GM19025 (cell line): Measurements from ENCODE around the gene GPX6.
"Not testable (repeated sequence)": the region's sequence is repeated elsewhere in the genome, so short reads cannot be mapped to it uniquely, and the experiment has no call there.

ENCODE experiments used
- ATAC-seq: cut with Tn5 transposase; IDR thresholded peaks from one replicate; pipeline ENCODE4 v1.9.1; 2021; ENCODE audit warnings: mild to moderate bottlenecking, low read depth, moderate library complexity; ENCODE audit not compliant: unreplicated experiment

GPX6 gene, protein sequence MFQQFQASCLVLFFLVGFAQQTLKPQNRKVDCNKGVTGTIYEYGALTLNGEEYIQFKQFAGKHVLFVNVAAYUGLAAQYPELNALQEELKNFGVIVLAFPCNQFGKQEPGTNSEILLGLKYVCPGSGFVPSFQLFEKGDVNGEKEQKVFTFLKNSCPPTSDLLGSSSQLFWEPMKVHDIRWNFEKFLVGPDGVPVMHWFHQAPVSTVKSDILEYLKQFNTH

GRCh38 chr6:28515676-28516075 is at the start of gene GPX6:
GPX6 (minus strand) TSS chr6:28515793; CDS start chr6:28515743, 50 bp downstream.
- ATAC-seq, result no peak

- no peak for ATAC-seq
These were observed 48.0 kb upstream of the GPX6 start for GRCh38 chr6:28563430-28564095.

DNA sequence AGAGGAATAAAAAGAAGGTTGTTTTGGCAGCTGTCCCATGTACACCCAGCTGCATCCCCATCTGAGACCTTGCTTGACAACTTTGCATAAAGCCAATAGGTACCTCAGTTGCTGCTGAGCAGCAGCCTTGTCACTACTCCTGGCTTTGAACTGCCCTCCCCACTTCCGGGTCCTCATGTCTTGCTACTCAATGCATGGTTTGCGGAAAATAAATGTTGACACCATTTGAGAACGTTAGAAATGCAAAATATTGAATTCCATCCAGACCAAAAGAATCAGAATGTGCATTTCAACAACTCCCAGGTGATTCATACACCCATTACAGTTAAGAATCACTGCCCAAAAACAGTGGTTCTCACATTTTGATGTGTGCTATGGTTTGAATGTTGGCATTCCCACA is 43.0 kb upstream of the GPX6 start:
- no peak for ATAC-seq

DNA sequence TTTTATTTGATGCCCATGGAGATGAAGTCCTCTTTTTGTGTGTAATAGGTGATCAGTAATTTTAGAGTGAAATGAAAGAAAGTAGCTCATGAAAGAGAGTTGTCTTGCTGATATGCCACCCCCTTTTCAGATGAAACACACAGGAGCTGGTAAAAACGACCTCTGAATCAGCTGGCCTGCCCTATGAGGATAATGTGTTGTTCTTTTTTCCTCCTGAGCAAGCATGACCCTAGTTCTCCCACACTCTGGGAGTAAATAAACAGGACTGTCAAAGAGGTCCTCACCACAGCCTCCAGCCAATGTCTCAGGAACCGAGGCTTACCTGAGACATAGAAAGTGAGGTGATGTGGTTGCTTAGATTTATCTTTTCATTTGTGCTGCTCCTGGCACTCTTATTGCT is 39.5 kb upstream of the GPX6 start:
- ATAC-seq, result no peak

DNA sequence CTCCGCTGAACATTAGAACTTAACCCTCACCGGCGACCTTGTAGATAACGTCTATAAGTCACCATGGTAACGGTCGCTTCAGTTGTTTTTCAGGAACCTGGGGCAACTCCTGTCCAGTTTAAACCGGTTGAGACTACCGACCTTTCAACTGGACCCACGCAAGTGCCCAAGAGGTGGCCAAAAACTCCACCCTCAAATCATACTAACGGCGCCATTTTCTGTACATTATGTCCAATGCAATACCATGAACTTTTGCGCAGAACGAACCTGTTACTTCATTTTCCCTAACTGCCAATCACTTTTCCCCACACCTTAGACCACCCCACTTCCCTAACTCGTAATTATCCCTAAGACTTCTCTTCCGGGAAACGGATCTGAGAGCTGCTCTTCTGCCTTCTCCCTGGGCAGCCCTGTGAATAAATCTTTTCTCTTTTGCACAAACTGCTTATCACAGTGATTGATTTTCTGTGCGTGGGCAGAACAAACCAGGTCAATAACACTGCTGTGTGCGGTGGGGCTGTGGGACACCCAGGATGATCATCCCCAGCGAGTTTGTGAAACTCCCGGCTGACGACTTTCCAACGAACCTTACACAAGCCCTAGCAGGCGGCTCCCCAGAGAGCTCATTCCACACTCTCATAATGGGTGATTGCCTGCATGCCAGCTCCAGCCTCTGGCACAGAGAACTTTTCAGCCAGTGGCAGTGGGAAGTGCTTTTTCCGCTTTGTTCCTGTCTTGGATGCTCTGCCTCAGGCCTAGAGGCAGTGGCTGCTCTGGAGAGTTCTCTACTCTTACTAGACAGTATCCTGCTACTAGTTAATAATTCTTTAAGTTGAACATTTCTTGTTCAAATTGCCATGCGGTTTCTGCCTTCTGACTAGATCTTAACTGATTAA is 38.6 kb upstream of the GPX6 start:
- ATAC-seq, result no peak

DNA sequence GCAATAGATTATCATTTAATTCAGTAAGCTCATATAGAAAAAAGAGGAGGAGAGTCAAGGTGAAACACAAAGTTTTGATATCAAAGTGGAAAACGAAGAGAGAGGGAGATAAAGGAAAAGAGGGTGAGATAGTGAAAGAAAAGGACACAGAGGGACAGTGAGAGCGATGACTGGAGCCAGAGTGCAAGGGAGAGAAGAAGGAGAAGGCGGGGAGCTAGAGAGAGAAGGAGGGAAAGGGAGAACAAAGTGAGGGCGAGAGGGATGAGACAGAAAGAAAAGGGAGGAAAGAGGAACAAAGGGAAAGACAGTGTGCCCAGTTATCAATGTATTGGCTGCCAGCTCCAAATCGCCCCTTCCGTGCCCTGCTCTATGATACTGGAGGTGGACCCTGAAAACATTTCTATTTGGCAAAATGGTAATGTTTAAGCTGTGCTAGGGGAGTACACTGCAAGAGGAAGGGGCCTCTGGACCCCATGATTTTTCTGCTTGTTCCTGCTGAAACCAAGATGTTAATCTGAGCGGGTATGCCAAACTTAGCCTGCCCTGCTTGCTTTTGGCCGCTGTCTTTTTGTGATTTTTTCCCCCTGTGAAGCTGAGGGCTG is 37.9 kb upstream of the GPX6 start:
- ATAC-seq, result no peak

- no peak for ATAC-seq
These were observed 36.5 kb upstream of the GPX6 start for GRCh38 chr6:28551891-28552666.

GRCh38 chr6:28547003-28547402 is 31.4 kb upstream of the GPX6 start:
- ATAC-seq, result not testable (repeated sequence)

DNA sequence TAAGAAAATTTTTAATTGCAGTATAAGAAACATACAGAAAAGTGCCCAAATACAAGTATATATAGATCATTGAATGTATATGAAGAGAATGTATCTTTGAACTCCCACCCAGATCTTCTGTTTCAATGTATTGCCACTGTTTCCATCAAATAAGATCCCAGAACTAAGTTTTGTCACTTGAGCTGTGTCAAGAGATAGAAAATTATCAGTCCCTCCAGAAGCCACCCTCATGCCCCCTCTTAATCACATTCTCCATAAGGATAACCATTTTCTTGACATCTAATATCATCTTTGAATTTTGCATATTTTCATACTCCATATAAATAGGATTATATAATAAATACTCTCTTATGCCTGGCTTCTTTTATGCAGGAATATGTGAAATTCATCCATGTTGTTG is 30.4 kb upstream of the GPX6 start:
- no peak for ATAC-seq

DNA sequence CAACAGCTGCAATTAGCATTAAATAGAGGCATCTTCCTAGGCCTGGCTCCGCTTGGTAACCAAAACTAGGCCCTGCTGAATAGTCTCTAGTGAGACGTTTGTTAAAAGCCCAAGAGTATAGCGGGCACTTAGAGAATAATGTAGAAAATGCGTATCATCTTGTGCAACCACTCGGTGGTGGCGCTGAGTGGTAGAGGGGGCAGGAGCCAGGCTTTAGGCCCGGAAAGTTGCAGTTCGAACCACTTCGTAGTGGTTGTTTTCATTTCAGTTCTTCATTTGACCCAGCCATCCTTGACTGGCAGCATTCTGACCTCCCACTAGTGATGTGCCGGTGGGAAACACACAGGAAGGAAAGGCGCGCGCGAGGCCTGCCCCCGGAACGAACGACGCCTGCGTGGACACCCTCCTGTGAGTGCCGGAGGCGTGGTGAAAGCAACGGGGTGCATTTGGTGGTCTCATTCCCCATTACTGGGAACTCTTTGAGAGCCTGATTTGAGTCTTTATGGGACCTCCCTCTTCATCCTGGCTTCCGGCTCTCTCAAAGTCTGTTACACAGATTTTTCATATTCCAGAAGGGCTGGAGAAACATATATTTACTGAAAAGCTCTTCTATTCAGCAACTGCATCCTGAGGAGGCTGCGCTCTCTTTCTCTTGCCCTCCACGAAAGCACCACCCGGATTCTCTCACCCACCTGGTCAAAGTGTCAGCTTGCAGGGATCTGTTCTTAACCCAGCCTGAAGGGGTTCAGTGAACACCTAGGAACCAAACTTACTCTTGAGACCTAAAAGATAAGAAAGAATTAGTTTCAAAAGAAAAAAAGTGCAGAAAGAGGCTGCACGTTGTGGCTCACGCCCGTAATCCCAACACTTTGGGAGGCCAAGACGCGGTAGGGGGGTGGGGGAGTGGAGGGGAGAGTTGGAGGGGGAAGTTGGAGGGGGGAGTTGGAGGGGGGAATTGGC is 28.3 kb upstream of the GPX6 start:
- no peak for ATAC-seq

DNA sequence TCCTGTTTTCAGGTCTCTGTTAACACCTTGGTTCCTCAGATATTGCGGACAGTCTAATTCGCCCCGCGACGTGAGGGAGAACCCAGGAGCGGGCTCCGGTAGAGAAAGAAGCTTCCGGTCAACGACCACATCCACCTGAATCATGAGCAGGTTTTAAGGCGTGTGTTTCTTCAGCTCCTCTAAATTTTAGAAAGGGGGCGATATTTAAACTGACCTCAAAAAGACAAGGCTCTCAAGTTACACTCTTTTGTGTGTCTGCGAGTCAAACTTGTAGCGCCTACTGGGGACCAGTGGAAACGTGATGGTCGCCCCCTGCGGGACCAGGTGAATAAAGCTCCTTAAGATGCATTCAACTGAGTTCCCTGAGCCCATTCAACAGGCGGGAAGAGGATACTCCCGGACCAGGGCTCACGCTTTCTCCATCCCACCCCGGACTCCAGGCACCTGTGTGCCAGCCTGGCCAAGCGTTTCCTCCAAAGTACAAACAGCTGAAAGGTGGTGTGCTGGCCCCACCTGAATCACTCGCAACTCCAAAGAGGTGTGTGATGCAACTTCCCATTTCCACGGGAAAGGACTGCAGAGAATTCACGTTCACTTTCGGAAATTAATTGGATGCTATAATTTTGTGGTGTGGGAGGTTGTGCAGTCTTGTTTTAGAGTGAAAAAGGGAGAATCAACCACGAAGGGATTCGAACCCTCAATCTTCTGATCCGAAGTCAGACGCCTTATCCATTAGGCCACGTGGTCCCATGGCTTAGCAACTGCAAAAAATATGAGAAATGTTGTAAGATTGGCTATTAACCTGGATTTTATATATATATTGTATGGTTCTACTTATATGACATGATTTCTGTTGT is 27.1 kb upstream of the GPX6 start:
- ATAC-seq, result no peak

DNA sequence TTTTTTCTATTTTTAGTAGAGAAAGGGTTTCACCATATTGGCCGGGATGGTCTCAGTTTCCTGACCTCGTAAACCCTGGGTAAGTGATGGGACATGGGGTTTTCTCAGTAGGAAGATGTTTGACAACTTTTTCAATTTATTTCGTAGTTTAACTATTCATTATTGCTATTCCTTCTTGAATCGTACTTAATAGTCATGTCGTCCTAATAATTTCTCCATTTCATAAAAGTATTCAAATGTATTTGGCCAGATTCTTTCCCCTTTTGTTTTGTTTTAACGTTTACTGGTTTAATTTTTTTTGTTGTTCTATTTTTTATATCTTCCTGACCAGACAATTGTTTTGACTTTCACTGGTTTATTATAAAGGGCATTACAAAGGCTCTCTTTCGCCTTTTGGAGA is 26.4 kb upstream of the GPX6 start:
- ATAC-seq, result no peak

DNA sequence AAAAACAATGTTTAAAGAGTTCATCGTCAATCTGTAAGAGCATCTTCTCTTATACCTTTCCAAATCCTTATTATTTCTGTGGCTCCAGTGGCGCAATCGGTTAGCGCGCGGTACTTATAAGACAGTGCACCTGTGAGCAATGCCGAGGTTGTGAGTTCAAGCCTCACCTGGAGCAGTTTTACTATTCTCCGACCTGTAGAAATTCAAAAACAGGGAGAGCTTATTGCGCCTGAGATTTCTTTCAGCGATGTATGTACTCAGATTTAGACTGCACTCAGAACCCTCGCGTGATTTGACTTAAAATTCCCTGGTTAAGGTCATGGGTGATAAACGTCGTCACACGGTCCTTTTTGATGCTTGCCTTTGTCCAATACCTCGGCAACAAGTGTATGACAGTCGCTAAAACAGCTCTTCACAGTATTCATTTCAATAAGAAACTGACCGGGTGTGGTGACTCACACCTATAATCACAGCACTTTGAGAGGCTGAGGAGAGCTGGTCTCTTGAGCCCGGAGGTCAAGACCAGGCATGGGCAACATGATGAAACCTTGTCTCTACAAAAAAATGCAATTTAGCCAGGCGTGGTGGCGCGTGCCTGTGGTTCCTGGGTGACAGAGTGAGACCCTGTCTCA is 22.0 kb upstream of the GPX6 start:
- ATAC-seq, result no peak

- no peak for ATAC-seq
These were observed 21.5 kb upstream of the GPX6 start for GRCh38 chr6:28537065-28537464.

DNA sequence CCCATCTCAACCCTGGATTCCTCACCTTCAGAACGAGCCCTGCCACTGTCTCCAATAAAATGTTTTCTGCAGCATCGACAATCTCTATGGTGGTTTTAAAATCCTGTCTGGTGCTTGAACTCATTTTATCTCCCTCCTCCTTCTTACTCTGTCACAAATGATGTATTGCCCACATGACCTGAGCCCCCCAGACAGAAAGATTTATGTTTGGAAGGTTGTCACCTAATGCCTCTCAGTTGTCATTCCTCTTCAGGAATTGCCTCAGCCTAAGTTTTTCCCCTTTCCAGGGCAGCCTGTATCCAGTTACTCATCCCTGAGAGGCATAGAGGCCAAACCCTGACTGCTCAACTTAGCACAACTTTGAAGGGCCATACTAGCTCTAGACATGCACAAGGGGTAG is 19.3 kb upstream of the GPX6 start:
- ATAC-seq, result no peak

GRCh38 chr6:28534306-28534705 is 18.7 kb upstream of the GPX6 start:
- ATAC-seq, result no peak

DNA sequence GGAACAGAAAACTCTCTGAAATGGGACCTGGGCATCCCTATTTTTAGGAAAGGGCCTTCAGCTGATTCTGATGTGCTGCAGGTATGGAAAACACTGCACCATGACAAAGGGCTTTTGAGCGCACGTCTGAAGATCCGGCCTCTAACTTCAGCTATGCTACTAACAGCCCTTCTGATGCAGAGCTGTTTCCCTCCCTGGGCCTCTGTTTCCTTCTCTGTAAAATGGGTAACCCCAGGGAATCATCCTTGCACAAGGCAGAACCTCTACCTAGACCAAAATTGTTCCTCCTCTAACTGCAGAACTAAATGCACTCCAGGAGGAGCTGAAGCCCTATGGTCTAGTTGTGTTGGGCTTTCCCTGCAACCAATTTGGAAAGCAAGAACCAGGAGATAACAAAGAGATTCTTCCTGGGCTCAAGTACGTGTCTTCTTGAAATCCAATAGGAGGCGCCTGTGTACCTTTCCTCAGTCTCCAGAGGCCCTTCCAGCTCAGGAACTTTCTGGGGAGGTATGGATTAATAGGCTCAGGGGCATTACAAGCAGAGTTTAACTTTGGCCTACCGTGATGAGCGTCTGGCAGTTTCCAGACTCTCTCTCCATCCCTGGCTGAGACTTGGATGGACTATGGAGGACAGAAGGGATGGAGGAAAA is 16.0 kb upstream of the GPX6 start:
- no peak for ATAC-seq
